HepG2 (cell line): Measurements from ENCODE around the gene EPB41L5. TPM values are rescaled to one million over a fixed set of nuclear protein-coding genes. Genes with fewer than 3 reads are reported as not detected.

Experiments used
- ATAC-seq: fragments of 200-7000 bp; cut with Tn5 transposase; 3 replicates; pipeline ENCODE4 v1.9.1; 2020; ENCODE audit warnings: mild to moderate bottlenecking, moderate library complexity
- BruUV-seq: library from RNA; stranded (reverse); fragments of 400-500 nt; replicated peaks from 2 replicates; lab custom pipeline; 2021; lab: Mats Ljungman, UMichigan
- CTCF ChIA-PET: fragments of 300-600 bp; formaldehyde crosslinking; extraction: SDS; loops from one replicate; lab custom pipeline; 2021; ENCODE audit warnings: low total read pairs, inconsistent platforms, low intra/inter-chr PET ratio; lab: Yijun Ruan, JAX
- POLR2A ChIA-PET: fragments of 350-600 bp; sonication (Branson Sonifier 250); formaldehyde crosslinking; loops from one replicate; lab custom pipeline; 2020; ENCODE audit warnings: antibody characterized with exemption, inconsistent platforms; lab: Yijun Ruan, JAX
- DNase-seq: peaks from one replicate; pipeline ENCODE4 v3.0.0-alpha.2; 2015; ENCODE audit warnings: low spot score
- FAIRE-seq: peaks from 3 replicates; lab custom pipeline; 2011; peaks lifted over from hg19 to GRCh38; lab: Jason Lieb, UNC
- H2AFZ ChIP-seq: one replicate; pipeline ENCODE4 v1.6.1; 2011; ENCODE audit warnings: low read length, inconsistent platforms
- H3K27ac ChIP-seq: fragments of 300-600 bp; 3 replicates; pipeline ENCODE4 v1.8.0; 2011; ENCODE audit warnings: mixed run types, mild to moderate bottlenecking, mixed read lengths, low read length, inconsistent platforms; ENCODE audit not compliant: insufficient read depth; ENCODE audit errors: extremely low read length
- H3K27me3 ChIP-seq, 2 experiments: fragments of 200-600 bp in 1 of 2; 2 replicates in 1 of 2; 3 replicates in 1 of 2; pipeline versions ENCODE4 v1.6.0 to v1.8.0; 2011; ENCODE audit warnings: low read length in 2 of 2, mild to moderate bottlenecking in 2 of 2, moderate library complexity in 2 of 2, inconsistent platforms in 1 of 2; ENCODE audit not compliant: insufficient read depth in 2 of 2, control insufficient read depth in 1 of 2
- H3K36me3 ChIP-seq, 2 experiments: fragments of 200-600 bp in 1 of 2; replicated peaks in 1 of 2; 2 replicates in 1 of 2; 3 replicates in 1 of 2; pipeline versions ENCODE4 v1.5.1 to v1.8.0; 2011; ENCODE audit warnings: low read length in 2 of 2, inconsistent platforms in 1 of 2; ENCODE audit not compliant: insufficient read depth in 2 of 2, control insufficient read depth in 1 of 2
- H3K4me1 ChIP-seq: 2 replicates; pipeline ENCODE4 v1.5.1; 2012; ENCODE audit warnings: low read length, inconsistent platforms; ENCODE audit not compliant: insufficient read depth
- H3K4me2 ChIP-seq: 2 replicates; pipeline ENCODE4 v1.6.0; 2011; ENCODE audit warnings: low read depth, low read length, inconsistent platforms
- H3K4me3 ChIP-seq, 3 experiments: fragments of 200-600 bp in 1 of 3; sonication (generic), shearing (Covaris generic) in 1 of 3; replicated peaks in 1 of 3; 2 replicates each; pipeline ENCODE4 v1.5.1; 2011 to 2016; ENCODE audit warnings: low read length in 3 of 3, inconsistent platforms in 2 of 3, low read depth in 2 of 3, mild to moderate bottlenecking in 2 of 3, control low read depth in 1 of 3, mixed read lengths in 1 of 3; ENCODE audit not compliant: insufficient read depth in 1 of 3
- H3K79me2 ChIP-seq: one replicate; pipeline ENCODE4 v1.6.1; 2011; ENCODE audit warnings: low read length, inconsistent platforms; ENCODE audit not compliant: insufficient read depth
- H3K9ac ChIP-seq: 2 replicates; pipeline ENCODE4 v1.6.0; 2011; ENCODE audit warnings: mild to moderate bottlenecking, low read depth, low read length, inconsistent platforms; ENCODE audit not compliant: insufficient read depth
- H3K9me3 ChIP-seq: 2 replicates; pipeline ENCODE4 v1.5.1; 2012; ENCODE audit warnings: mild to moderate bottlenecking, low read length
- H4K20me1 ChIP-seq: 2 replicates; pipeline ENCODE4 v1.6.0; 2011; ENCODE audit warnings: inconsistent platforms, mild to moderate bottlenecking, low read length, moderate library complexity; ENCODE audit not compliant: insufficient read depth
- ATF4 ChIP-seq, 2 experiments: fragments of 450-650 bp in 1 of 2; sonication (generic) in 1 of 2; formaldehyde crosslinking; IDR thresholded peaks; 2 replicates each; pipeline versions ENCODE4 v1.5.0 to v1.8.0; 2020 to 2022; ENCODE audit warnings: mild to moderate bottlenecking in 1 of 2, missing genetic modification reagents in 1 of 2
- CAMTA2 ChIP-seq: sonication (generic); formaldehyde crosslinking; IDR thresholded peaks from 2 replicates; pipeline ENCODE4 v1.4.0; 2020; ENCODE audit warnings: mild to moderate bottlenecking, missing genetic modification reagents, borderline replicate concordance
- FOXA3 ChIP-seq: IDR thresholded peaks from 2 replicates; pipeline ENCODE4 v1.6.1; 2016; ENCODE audit warnings: missing genetic modification reagents, missing compliant biosample characterization
- PHF21A ChIP-seq: sonication (generic); formaldehyde crosslinking; IDR thresholded peaks from 2 replicates; pipeline ENCODE4 v1.5.0; 2020; ENCODE audit warnings: mild to moderate bottlenecking, missing genetic modification reagents
- TGIF2 ChIP-seq: IDR thresholded peaks from 2 replicates; pipeline ENCODE4 v1.6.1; 2016; ENCODE audit warnings: control low read depth, missing compliant biosample characterization
- ZNF235 ChIP-seq: sonication (generic); formaldehyde crosslinking; IDR thresholded peaks from 2 replicates; pipeline ENCODE4 v1.8.1; 2023; ENCODE audit warnings: mild to moderate bottlenecking, missing genetic modification reagents, borderline replicate concordance
- ZNF563 ChIP-seq: sonication (generic); formaldehyde crosslinking; IDR thresholded peaks from 2 replicates; pipeline ENCODE4 v1.8.0; 2022; ENCODE audit warnings: mild to moderate bottlenecking, moderate library complexity, missing genetic modification reagents
- ZNF615 ChIP-seq: sonication (generic); formaldehyde crosslinking; IDR thresholded peaks from 2 replicates; pipeline ENCODE4 v1.5.0; 2020; ENCODE audit warnings: mild to moderate bottlenecking, missing genetic modification reagents, borderline replicate concordance
- ZXDC ChIP-seq: sonication (generic); formaldehyde crosslinking; IDR thresholded peaks from 2 replicates; pipeline ENCODE4 v1.5.0; 2020; ENCODE audit warnings: mild to moderate bottlenecking, missing genetic modification reagents
- WGBS: methylation state at CpG from one replicate; pipeline ENCODE4 v1.1.6; 2017; ENCODE audit warnings: low lambda C conversion rate; 5-methylcytosine and 5-hydroxymethylcytosine counted together
- in situ Hi-C: cut with HindIII; loops from 2 replicates; pipeline ENCODE4 v1.10.0; 2017; ENCODE audit warnings: low pct_unique_long_range_greater_than_20kb; ENCODE audit not compliant: extremely low pct_ligation_motif_present
- intact Hi-C: fragments of 100-400 bp; cut with micrococcal nuclease; formaldehyde crosslinking; loops from one replicate; pipeline ENCODE4 v1.10.0; 2022; ENCODE audit not compliant: unreplicated experiment
- polyA plus RNA-seq, 8 experiments: library from polyadenylated mRNA; depleted of rRNA in 3 of 8; stranded (reverse) in 7 of 8; unstranded in 1 of 8; fragments of >200 nt; fragmentation: Illumina TruSeq in 4 of 8; extraction: Trizol in 4 of 8; gene quantifications; 2 replicates each; pipeline versions ENCODE4 v1.2.1 to v1.2.3, GENCODE V29; 2011 to 2016; ENCODE audit warnings: low read depth in 4 of 8, missing spikeins in 1 of 8, mixed read lengths in 1 of 8; ENCODE audit not compliant: insufficient read depth in 1 of 8
- total RNA-seq, 5 experiments: library from RNA; depleted of rRNA; stranded (reverse); fragments of >200 nt; fragmentation: Illumina TruSeq; extraction: Trizol; gene quantifications; 2 replicates each; pipeline ENCODE4 v1.2.3, GENCODE V29; 2016; ENCODE audit warnings: low read depth in 1 of 5

Gene EPB41L5
- total and polyA plus RNA-seq, 2 of the 13 experiments (the other 11 are each of a cell fraction or from before 2014, with no cell fraction given), result 40.5 to 47.5 TPM

- intact Hi-C loops (no loop called here), in situ Hi-C loops (no loop called here)
- peak overlapping the region; percentile 47 for H3K27ac ChIP-seq
- CTCF ChIA-PET, result no interaction called here
- POLR2A ChIA-PET, result no interaction called here
- FAIRE-seq, result no peak
- no peak overlapping the region for H3K4me2 ChIP-seq
- peaks cover 6 to 32% of the 10 kb centered on the region in 2 experiments; a peak in 3 of 5 replicates for H3K36me3 ChIP-seq
- H3K27me3 ChIP-seq, result no peaks in the 10 kb centered on the region
- no TSS peak for BruUV-seq
- H3K79me2 ChIP-seq, result no peaks in the 10 kb centered on the region
- H4K20me1 ChIP-seq, result no peaks in the 10 kb centered on the region
- peak; percentile 63 for ATAC-seq
- TF ChIP-seq ATF4 (CRISPR knock-in tag; IDR thresholded peaks at IDR 0.05), result 0 out of 4 replicates have a peak, but pooled peaks of 1 of the 2 experiments have one; percentile 19
- TF ChIP-seq CAMTA2 (CRISPR knock-in tag), result 0 out of 2 replicates have a peak, but pooled peaks have one; percentile 48
- TF ChIP-seq FOXA3 (CRISPR knock-in tag), result no peak
- peak; percentile 39; the same call in 1 of the 2 replicates for TF ChIP-seq ZNF563 (CRISPR knock-in tag)
- no peak for TF ChIP-seq ZNF235
- 0 out of 2 replicates have a peak, but pooled peaks have one; percentile 64 for TF ChIP-seq ZNF615 (CRISPR knock-in tag)
- TF ChIP-seq PHF21A (CRISPR knock-in tag), result no peak
- no peak for TF ChIP-seq TGIF2 (CRISPR knock-in tag)
- TF ChIP-seq ZXDC (CRISPR knock-in tag), result 0 out of 2 replicates have a peak, but pooled peaks have one; percentile 31
- H3K4me1 ChIP-seq, result peaks cover 26% of the 10 kb centered on the region
- no peak overlapping the region for H2AFZ ChIP-seq
- WGBS, result 76% methylated on average over 2 of the region's 2 CpGs
- DNase-seq, result no peak
- no peaks in the 10 kb centered on the region for H3K9me3 ChIP-seq
- H3K4me3 ChIP-seq, result no peak overlapping the region
- no peak overlapping the region for H3K9ac ChIP-seq
Observed at GRCh38 chr2:120133572-120134244, 120.8 kb downstream of the EPB41L5 start.
